WTC11 (cell line): ENCODE measurements around the gene LGR4.

Source experiments
- FOXP1 ChIP-seq: sonication (generic); formaldehyde crosslinking; IDR thresholded peaks from 2 replicates; pipeline ENCODE4 v1.8.0; 2022; ENCODE audit warnings: missing genetic modification reagents, mild to moderate bottlenecking, moderate library complexity, borderline replicate concordance
- GABPB1 ChIP-seq: sonication (generic); formaldehyde crosslinking; IDR thresholded peaks from 2 replicates; pipeline ENCODE4 v1.8.1; 2023; ENCODE audit warnings: mild to moderate bottlenecking, missing genetic modification reagents
- SP1 ChIP-seq: sonication (generic); formaldehyde crosslinking; conservative IDR thresholded peaks from 2 replicates; pipeline ENCODE4 v1.8.1; 2022; ENCODE audit warnings: missing genetic modification reagents
- TCF7 ChIP-seq: sonication (generic); formaldehyde crosslinking; IDR thresholded peaks from 2 replicates; pipeline ENCODE4 v1.8.0; 2022; ENCODE audit warnings: mild to moderate bottlenecking, low read depth, missing genetic modification reagents, moderate library complexity
- TP53 ChIP-seq: sonication (generic); formaldehyde crosslinking; IDR thresholded peaks from 2 replicates; pipeline ENCODE4 v1.8.1; 2023; ENCODE audit warnings: mild to moderate bottlenecking, missing genetic modification reagents
- ZNF121 ChIP-seq: sonication (generic); formaldehyde crosslinking; IDR thresholded peaks from 2 replicates; pipeline ENCODE4 v1.8.0; 2023; ENCODE audit warnings: missing genetic modification reagents
- TF ChIP-seq, protein P1 (sequence below): fragments of 200-600 bp; IDR thresholded peaks from 2 replicates; pipeline ENCODE4 v1.8.0; 2022; ENCODE audit warnings: antibody characterized with exemption
- TF ChIP-seq, protein P2 (sequence below): sonication (generic); formaldehyde crosslinking; IDR thresholded peaks from 2 replicates; pipeline ENCODE4 v1.8.1; 2023; ENCODE audit warnings: mild to moderate bottlenecking, missing genetic modification reagents, moderate library complexity

DNA sequence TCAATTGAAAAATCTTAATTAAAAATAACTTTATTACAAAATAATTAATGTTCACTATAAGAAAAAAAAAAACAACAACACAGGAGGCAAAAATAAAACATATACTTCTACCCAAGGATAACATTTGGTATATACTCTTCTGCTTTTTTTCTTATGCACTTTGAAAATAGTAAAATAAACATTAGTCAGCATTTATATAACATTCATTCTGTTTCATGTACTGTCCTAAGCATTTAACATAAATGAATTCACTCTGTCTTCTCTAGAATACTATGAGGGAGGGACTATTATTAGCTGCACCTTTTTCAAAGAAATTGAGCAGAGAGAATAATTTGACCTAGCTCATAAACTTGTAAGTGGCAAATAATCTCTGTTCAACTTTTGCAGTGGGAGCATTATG, 61.3 kb downstream of the LGR4 start:
- TF ChIP-seq, protein P1, sequence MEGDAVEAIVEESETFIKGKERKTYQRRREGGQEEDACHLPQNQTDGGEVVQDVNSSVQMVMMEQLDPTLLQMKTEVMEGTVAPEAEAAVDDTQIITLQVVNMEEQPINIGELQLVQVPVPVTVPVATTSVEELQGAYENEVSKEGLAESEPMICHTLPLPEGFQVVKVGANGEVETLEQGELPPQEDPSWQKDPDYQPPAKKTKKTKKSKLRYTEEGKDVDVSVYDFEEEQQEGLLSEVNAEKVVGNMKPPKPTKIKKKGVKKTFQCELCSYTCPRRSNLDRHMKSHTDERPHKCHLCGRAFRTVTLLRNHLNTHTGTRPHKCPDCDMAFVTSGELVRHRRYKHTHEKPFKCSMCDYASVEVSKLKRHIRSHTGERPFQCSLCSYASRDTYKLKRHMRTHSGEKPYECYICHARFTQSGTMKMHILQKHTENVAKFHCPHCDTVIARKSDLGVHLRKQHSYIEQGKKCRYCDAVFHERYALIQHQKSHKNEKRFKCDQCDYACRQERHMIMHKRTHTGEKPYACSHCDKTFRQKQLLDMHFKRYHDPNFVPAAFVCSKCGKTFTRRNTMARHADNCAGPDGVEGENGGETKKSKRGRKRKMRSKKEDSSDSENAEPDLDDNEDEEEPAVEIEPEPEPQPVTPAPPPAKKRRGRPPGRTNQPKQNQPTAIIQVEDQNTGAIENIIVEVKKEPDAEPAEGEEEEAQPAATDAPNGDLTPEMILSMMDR, result no peak
- TF ChIP-seq SP1, result no peak
- TF ChIP-seq GABPB1 (CRISPR knock-in tag), result no peak
- TF ChIP-seq, protein P2, sequence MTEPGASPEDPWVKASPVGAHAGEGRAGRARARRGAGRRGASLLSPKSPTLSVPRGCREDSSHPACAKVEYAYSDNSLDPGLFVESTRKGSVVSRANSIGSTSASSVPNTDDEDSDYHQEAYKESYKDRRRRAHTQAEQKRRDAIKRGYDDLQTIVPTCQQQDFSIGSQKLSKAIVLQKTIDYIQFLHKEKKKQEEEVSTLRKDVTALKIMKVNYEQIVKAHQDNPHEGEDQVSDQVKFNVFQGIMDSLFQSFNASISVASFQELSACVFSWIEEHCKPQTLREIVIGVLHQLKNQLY (CRISPR knock-in tag), result no peak
- TF ChIP-seq ZNF121, result no peak
- TF ChIP-seq TCF7 (CRISPR knock-in tag), result no peak
- no peak for TF ChIP-seq TP53
- TF ChIP-seq FOXP1, result no peak
